ENCODE results near the gene MBP.

The MBP gene

DNA sequence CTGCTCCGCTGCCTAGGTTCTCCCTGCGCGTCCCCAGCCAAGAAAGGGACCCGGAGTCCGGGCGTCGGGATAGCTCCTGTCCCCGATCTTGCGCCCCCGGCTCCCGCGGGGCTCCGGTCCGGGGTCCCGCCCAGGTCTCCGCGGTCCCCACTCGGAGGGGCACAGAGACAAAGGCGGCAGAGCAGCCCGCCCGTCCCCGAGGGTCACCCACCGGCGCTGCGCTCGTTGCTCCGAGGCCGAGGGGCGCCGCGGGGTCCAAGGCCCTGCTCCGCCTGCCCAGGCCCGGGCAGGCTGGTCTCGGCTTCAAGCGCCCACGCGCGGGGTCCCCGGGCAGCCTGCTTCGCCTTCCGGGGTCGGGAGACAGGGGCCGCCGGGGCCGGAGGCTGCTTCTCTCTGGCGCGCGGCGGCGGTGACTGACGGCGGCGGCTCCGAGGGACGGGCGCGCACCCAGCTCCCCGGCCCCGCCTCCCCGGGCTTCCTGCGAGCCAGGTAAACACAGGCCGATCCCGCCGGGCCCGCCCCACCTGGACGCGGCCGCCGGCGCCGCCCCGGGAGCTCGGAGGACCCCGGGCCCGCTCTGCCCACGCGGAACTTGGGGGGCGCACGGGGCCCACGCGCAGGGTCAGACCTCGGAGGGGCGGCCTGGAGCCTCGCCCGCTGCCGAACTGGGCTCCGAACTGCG lies at the start of gene MBP:
MBP (minus strand) TSS at position 415 of the 682 bp plus-strand sequence. CDS start 27,522 bp downstream, outside the sequence.
- peak; percentile 56 for DNase-seq (ENCODE audit: low spot score)

DNA sequence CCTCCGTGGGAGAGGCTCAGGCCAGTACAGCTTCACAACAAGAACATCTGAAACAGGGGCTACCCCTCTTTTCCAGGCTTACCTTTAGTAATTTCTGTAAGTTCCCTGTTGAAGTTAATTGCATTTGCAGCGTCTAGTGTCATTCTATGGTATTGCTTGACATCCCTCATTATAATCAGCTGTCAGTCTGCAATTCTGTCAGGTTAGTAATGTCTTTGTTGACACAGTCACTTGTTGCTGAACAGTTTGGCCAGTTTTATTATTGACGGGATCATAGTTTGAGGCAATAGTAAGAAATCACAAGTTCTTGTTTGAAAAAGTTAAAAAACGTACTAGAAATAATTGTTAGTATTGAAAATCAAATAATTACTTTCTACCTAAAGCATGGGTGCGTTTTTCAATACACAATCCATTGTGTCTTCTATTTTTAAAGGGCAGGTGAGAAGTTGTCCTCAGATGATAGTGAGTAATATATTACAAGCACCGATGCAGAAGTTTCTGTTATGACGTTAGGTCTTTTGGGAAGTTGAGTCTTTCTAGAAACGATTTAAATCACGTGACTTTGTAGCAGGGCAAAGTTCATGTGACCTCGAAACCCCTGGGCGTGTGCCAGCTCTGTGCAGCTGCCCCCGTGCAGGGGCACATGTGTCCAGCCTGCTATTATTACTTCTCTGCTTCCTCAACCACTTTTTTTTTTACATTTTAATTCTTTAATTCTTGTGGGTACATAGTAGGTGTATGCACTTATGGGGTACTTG lies 49.5 kb upstream of the MBP start:
- DNase-seq (ENCODE audit: low spot score): no peak

DNA sequence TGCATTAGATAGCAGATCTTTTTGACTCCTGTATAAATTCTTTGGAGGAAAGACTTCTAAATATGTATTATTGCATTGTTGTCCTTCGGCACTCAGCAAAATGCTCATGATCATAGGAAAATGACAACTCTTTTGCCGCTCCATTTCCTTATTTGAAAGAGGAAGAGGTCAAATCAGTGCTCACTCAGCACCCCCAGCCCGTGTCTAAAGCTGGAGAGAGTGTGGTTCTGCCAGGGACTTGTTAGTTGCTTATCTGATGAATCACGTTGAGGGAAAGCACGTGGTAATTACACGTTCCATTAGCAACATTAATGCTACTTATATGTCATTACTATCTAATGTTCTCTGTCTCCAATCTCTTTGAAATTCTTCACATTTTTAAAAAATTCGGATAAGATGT lies 46.0 kb upstream of the MBP start:
- DNase-seq (ENCODE audit: low spot score): no peak

DNA sequence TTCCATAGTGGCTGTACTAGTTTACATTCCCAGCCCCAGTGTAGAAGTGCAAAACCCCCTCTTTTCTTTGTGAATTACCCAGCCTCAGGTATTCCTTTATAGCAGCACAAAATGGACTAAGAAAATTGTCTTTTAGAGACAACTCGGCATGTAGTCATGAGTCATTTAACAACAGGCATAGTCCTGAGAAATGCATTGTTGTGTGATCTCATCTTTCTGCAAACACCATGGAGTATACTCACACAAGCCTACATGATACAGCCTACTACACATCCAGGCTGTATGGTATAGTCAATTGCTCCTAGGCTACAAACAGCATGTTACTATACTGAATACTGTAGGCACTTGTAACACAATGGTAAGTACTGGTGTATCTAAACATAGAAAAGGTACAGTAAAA lies 44.4 kb upstream of the MBP start:
- DNase-seq (ENCODE audit: low spot score): no peak

DNA sequence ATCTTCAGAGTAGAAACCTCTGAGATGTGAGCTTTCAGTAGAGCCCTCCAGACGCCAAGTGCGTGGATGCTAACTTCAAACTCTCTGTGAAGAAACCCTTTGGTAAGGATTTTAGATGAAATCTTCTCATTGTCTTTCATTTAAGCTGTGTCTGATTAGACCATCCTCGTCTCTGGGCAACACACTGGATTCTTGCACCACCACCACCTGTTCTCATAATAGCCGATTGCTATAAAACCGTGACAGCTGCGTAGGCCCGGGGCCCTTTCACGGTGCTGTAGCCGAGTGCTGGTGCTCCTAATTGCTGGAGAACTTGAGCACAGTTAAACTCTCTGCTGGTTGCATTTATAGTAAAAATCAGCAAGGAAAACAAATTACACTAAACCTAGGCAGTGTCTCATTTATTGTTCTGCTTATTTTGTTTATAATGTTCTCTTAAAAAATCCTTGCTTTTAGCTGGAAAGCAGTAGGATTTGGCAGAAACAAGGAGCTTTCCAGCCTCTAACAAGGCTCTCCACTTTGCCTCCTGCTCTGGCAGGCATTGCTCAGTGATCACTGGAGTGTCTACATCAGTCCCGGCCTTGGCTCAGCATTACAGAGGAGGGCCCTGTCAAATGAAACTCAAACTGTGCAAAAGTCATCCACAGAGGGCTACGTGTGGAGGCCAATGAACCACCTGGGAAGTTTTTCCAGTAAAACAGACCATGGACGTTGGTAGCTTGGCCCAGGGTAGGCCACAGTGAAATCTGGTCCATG lies 40.9 kb upstream of the MBP start:
- DNase-seq (ENCODE audit: low spot score): no peak

DNA sequence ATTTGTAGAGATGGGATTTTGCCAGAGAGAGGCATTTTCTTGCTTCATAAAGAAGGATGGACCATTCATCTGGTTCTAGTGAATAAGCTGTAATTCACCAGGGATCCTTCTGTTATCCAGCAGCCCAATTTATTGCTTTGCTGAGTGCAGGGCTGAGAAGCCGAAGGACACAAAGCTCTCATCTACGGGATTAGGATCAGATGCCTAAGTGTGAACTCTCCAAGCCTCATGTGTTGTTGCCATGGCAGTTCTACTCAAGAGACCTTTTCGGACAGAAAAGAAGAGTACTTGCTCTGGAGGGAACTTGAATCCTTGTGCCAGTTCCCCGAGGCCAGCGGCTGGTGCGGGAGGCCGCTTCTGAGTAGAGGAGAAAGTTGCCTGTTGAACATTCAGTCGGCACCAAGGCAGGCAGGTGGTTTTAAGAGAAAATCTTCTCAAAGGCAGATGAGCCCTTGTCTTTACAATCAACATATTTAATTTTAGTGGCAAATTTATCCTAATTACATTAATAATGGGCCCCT lies 38.4 kb upstream of the MBP start:
- no peak for DNase-seq (ENCODE audit: low spot score)

DNA sequence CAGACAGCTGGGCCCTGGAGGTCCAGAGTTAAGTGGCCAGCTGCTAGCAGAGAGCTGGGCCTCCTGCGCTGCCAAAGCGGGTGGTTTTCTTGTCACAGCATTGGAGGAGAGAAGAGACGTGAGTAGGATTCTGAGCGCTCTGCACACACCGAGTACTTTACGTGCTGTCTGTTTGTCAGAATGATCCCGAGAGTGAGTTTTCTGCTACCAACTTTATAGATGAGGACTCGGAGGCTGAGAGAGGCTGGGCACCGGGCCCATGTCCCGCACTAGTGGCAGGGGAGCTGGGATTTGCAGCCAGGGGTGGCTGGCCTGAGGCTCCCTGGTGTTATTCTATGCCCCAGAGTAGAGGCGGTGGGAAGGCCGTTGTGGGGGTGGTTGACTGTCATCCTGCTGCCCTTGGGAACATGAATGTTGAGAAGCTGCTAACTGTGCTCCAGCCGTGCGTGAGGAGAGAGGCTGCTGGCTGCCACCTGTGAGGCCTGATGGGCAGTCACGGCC lies 36.3 kb upstream of the MBP start:
- no peak for DNase-seq (ENCODE audit: low spot score)

DNA sequence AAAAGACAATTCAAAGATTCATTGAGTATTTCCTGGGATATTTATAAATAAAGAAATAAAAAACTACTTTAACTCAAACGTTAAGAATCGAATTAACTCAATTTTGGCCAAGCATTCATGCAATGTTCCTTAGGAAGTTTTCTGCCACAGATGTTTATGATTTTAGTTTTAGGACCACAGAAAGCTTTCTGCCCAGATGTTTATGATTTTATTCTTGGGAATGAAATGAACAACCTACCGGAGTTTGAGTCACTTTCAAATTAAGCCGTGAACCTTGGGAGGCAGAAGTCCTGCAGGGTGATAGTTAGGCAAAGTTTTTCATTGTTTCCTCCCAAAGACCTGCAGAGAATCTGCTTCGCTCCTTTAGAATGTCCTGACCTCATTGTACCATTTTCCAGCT lies 34.7 kb upstream of the MBP start:
- no peak for DNase-seq (ENCODE audit: low spot score)

DNA sequence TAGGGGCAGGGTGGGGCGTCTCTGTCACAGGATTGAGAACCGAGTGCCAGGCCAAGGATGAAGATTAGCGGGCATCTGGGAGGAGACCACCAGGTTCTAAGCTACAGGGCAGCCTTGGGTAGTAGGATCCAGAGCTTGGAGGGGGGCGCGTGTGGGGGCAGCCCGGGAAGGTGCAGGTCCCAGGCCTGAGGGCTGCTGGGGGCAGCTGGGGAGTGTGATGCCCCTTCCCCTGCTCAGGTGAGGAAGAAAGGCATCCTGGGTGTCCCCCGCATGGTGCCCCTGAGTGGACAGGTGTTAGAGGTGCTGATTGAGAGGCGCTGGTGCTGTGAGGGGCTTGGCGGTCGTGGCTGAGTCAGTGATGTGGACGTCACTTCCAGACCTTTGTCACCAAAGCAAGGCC lies 33.9 kb upstream of the MBP start:
- DNase-seq (ENCODE audit: low spot score): no peak

DNA sequence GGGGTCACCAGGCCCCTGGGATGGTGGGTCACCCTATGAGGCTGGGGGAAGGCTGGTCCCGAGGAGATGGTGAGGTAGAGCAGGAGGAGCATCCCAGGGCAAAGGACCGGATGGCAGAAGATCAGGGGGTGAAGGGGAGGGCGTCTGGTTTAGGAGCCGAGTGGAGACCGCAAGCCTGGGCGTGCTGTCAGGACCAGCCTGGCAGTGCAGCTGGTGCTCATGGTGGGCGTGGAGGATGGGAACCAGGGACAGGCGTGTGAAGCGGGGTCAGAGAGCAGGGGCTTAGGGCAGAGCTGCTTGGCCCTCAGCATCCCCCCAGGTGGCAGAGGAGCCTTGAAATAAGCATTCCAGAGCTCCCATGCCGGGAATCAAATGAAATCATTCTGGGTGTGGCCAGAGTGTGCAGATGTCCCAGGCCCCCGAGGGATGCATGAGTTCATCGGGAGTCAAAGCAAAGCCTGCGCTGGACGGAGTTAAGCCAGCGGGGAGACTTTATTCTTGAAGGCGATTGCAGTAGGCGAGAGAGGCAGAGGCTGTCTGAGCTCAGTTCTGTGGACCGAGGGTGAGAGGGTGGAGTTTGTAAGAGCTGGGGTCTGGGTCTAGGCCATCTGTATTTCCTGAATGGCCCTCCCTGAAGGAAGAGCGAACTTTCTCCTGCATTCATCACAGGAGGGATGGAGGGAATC lies 33.1 kb upstream of the MBP start:
- DNase-seq (ENCODE audit: low spot score): no peak

DNA sequence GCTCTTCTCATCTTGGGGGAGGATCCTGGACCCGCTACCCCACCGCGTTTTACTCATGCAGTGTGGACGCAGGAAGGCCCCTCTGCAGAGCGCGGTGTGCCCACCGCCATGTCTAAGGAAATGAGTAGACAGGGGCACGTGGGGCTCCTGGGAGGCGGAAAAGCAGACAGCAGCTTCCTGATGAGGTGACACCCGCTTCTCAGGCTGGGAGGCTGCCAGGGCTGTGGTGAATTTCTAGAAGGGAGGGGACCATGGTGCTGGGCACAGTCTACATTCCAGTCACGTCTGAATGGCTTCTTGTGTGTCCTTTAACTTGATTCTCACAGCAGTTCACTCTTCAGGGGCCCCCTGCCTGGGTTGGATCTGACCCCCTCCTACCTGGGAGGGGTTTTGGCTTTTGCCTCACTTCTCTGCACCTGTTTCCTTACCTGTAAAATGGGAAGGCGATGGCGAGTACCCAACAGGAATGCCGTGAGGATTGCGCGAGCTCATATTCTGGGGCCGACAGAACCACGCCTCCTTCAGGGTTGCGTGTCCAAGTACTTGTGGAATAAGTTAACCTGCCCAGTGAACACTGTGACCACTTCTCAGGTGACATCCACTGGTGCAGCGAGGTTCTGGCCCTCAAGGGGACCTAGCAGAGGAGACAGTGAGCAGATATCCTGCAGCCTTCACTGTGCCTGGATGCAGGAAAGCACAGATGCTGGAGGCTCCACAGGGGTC lies 32.3 kb upstream of the MBP start:
- no peak for DNase-seq (ENCODE audit: low spot score)

DNA sequence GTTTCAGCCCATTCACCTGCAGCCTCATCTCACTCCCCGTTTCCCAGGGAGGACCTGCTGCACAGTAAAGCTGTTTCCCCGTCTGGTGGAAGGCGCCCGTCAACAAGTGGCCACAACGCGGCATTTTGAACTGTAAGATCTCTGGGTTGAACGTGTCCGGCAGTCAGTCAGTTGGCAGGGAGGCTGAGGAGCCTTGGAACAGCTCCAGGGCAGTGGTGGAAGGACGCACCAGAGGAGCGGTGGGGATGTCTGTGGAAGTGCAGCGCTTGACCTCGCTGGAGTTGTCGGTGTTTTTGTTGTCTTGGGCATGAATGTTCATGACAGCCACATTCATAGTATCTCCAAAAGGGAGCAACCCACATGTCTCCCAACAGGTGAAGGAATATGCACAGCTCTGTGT lies 31.4 kb upstream of the MBP start:
- DNase-seq (ENCODE audit: low spot score): no peak

DNA sequence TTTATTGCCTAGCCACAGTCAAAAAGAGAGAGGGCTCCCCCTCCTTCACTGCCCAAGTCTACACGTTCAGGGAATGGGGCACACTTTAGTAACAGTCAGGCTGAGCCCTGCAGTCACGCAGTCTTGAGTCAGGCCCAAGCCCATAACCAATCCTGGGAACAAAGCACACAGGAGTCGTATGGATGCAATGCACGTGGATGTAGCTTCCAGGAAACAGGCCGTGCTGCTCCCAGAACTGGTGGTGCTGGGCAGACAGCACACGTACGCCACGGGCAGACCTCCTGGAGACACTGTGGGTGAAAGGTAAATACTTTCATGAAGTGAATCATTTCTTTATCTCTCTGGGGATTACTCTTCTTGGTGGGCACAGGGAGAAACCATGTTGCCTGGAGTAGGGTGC lies 30.0 kb upstream of the MBP start:
- no peak for DNase-seq (ENCODE audit: low spot score)

DNA sequence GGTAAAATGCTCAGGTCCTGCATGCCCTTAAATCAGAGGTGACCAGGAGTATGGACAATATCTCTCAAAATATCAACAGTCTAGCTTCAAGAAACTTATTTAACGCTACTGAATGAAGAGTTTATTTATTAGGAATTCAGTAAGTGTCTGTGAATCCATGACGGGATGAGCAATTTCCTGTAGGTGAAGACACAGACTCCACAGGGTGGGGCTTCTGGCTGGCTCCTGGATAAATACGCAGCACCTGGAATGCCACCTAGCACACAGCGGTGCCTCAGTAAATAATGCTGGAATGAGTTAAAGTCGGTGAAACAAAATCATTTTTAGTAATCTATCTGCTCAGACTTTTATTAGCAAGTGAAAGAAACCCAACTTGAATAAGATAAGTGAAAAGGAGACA lies 29.4 kb upstream of the MBP start:
- DNase-seq (ENCODE audit: low spot score): no peak

DNA sequence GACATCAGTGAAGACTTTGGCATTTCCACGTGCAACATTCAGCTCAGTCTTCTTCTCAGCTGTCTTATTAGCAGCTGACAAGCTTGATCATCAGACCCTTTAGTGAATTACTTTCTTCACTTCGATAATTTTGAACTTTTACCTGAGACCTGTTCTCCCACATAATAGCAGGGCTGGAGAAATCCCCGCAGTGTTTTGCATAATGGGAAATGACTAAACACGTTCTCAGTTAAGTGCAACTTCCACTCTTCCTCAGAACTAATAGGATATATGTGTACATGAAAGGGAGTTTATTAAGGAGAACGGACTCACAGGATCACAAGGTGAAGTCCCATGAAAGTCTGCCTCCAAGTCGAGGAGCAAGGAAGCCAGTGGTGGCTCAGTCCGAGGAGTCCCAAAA lies 28.8 kb upstream of the MBP start:
- no peak for DNase-seq (ENCODE audit: low spot score)

DNA sequence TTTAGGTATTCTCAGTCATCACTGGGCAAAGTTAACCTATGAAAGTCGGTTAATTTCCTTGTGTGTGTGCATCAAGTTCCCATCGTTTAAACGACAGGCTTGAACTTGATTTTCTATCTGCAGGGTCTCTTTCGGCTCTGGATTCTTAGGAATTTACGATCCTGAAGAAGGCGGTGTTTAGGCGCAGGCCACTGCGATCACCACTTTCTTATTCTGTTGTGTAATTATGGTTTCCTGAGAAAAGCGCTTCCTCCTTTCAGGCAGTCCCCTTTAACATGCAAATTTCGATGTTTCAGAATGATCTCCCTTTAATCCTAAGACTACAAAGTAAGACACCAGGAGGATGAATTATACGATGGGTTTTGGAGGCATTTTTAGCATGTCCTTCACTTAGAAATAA lies 27.9 kb upstream of the MBP start:
- no peak for DNase-seq (ENCODE audit: low spot score)

DNA sequence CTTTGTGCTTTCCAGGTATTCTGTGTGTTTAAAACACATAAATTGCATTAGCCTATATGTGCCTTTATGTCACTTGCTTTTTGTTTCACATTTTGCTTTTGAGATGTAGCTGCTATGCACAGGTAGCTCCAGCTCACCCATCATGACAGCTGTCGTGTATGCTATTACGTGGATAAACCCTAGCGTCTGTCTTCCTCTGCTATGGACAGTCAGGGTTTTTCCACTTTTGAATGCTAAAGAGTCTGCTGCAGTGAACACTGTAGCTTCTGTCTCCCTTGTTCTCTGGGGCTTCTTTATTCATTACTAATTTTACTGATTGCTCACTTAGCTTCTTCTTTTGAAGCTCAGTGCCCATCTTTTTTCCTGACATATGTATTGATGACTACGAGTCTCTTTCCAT lies 24.7 kb upstream of the MBP start:
- no peak for DNase-seq (ENCODE audit: low spot score)

DNA sequence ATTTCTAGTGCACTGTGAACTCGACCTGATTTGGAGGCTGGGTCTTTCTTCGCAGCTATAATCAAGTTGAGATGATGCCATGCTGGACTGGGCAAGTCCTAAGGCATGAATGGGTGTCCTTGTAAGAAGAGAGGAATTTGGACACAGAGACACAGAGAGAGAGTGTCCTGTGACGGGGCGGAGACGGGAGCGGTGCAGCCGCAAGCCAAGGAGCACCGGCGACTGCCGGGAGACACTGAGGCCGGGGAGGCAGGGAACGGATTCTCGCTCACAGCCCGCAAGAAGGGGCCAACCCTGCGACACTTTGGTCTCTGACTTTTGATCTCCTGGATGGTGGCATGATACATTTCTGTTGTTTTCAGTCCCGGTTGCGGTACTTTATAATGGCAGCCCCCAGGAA lies 22.4 kb upstream of the MBP start:
- DNase-seq (ENCODE audit: low spot score): no peak

DNA sequence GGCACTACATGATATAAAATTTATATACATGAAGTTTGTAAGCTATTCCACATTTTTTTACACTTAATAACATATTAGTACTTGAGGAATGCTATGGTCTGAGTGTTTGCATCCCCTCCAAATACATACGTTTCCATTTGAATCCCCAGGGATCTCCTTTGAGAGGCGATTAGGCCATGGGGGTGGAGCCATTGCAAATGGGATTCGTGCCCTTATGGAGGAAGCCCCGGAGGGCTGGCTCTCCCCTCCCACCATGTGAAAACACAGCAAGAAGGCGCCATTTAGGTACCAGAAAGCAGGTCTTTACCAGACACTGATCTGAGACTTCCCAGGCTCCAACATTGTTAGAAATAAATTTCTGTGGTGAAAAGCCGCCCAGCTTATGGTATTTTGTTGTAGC lies 20.8 kb upstream of the MBP start:
- DNase-seq (ENCODE audit: low spot score): no peak

DNA sequence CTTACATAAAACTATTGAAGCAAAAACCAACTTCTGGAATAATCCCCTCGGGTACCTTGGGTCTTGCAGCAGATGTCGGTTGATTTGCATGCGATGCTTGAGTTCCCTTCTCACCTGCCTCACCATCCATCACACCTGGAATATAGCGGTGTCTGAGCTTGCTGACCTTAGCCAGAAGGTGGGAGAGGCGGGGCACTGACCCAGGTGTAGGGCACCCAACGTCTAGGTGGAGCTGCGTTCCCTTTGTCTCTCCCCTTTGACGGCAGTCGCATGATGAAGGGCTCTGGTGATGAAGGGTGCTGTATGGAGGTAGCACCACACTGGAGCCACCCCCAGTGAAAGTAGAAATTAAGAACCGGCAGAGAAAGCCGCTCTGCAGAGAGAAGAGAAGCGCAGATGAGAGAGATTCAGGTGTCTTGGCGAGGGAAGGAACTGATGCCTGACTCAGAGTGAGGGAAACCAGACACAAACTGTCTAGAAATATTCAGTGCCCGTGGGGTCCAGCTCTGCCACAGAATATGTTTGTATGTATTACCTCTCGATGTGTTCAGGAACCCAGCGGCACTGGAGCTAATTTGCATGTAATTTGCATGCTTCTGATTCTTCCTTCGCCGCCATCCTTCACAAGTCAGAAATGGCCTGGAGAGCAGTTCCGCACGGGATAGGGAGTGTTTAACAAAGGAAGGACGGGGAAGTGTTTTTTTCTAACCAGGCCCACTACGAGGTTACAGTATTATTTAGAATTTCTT lies 19.4 kb upstream of the MBP start:
- DNase-seq (ENCODE audit: low spot score): no peak

Data from D341Med (cell line).